NCI-H1105 treated with DMSO at 0.1 percent for 48 hours (cell line): ENCODE results near the gene ITGAD.

Experiments used
- DNase-seq: peaks from one replicate; lab custom pipeline; 2025; lab: John Stamatoyannopoulos, UW

The ITGAD gene

DNA sequence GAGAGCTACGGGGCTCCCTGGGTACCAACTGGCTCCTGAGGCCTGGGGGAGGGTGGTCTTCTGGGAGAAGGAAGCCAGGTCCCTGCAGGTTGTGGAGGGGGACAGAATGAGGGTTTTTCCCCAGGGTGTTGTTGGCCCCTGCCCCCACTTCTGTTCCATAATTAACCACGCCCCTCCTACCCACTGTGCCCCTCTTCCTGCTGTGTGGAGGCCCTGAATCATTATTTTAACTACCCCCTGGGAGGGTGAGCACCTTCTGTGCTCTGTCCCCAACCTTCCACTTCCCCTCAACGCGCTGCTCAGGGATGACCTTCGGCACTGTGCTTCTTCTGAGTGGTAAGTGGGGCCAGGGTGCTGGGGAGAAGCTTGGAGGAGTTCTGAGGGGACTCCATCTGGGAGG, at the start of gene ITGAD:
TSS of gene ITGAD (plus strand) at position 280 of the 400 bp plus-strand sequence. CDS start at position 306, 26 bp downstream.
- DNase-seq = no peak

DNA sequence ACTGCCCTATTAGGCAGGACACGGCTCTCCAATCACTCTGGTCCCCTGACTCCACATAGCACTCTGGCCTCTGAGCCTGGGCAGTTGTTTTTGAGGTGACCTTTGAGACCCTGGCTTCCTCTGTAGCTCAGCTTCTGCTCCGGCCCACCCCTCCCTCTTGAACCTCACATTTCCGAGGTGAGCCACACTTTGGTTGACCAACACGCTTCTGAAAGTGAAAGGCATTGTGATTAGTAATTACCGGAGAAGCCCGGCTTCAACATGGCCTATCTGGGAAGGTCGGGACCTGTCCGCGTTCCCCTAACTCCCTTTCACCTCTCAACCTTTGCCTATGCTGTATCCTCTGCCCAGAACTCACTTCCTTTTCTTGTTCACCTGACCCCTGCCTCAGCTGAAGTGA, 48.4 kb upstream of the ITGAD start:
- DNase-seq = no peak

DNA sequence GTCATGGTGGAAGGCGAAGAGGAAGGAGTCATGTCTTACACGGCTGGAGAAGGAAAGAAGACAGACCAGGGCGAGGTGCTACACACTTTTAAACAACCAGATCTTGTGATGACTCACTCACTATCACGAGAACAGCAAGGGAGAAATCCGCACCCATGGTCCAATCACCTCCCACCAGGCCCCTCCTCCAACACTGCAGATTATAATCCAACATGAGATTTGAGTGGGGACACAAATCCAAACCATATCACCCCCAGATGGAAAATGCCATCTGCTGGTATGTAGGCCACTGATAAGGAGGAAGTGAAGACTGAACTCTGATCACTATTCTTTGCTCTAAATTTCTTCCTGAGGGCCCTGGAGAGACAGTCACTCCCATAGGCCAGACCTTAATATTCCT, 45.7 kb upstream of the ITGAD start:
- no peak for DNase-seq

DNA sequence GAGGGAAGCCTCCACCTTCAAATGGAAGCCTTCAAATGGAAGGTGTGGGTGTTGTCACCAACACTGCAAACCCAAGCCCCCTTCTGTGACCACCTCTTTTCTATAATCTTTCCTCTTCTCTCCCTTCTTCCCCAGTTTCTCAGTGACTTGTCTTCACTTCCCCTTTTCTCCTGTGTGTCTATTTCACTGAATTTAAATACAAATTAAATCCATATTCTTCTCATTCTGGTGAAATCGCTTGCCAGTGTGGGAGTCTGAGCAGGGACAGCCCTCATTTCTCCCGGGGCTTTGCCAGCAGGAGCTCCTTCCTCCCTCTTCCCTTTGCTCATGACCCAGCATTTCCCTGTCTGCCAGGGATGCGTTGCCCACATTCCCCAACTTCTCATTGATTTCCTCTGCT, 44.6 kb upstream of the ITGAD start:
- DNase-seq = no peak

DNA sequence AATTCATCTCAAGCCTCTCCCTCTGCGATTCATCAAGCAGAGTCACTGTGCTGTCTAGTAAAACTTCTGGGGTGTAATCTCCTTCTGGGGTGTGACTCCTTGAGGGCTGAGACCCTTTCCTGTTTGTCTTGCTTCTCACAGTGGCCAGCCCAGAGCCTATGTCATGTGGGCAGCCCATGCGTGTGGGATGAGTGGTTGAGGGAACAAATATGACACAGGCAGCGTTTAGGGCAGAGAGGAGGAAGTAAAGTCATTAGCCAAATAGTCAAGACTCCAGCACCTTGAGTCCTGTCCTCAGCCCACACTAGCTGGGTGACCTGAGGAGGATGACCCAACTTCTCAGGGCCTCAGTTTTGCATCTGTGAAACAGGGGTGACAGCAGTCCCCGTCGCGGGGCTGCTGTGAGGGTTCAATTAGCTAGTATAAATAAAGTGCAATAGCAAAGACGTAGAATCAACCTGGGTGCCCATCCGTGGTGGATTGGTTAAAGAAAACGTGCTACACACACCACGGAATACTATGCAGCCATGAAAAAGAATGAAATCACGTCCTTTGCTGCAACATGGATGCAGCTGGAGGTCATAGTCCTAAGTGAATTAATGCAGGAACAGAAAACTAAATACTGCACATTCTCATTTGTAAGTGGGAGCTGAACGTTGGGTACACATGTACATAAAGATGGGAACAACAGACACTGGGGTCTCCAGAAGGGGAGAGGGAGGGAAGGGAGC, 42.7 kb upstream of the ITGAD start:
- no peak for DNase-seq

DNA sequence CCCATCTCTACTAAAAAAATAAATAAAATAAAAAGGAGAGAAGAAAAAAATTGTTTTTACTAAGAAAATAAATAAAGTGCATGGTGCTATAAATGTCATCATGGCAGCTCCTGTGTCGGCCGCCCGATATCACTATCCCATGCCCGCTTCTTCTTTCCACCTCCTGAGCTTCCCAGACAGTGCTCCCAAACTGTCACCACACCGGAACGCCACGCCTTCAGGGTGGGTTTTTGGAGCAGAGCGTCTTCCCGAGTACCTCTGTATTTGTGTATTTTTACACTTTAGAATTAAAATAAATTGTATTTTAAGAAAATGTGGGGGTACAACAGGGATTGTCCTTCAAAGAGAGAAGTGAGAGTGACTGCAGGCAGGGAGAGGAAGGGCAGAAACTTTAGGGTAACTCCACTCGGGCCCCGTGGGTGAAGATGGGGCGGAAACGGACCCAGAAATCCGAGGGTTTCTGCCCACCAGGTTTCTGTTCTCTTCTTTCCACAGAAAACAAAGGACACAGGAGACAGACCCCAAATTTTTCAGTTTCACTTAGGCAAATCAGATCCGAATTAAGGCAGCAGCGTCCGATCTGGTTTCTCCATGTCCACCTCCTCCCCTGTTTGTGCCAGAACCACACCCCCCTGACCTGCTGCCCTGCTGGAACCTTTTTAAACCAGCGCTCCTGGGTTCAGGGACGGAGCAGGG, 41.7 kb upstream of the ITGAD start:
- no peak for DNase-seq

DNA sequence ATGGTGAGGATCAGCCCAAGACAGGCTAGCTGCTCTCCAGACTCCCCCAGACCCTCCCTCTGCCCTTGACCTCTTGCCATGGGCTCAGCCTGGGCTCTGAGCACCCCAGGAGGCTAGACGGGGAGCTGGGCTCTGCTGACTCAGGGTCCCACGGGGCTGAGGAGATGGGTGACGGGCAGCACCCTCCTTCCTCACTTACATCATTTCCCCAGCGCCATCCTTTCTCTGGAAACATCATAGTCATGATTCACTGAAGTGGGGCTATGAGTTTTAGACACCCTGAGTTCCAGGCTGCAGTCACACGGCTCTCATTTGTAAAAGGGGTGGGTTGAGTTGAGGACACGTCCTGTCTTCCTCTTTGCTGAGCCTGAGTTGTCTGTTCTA, 41.2 kb upstream of the ITGAD start:
- DNase-seq = no peak

DNA sequence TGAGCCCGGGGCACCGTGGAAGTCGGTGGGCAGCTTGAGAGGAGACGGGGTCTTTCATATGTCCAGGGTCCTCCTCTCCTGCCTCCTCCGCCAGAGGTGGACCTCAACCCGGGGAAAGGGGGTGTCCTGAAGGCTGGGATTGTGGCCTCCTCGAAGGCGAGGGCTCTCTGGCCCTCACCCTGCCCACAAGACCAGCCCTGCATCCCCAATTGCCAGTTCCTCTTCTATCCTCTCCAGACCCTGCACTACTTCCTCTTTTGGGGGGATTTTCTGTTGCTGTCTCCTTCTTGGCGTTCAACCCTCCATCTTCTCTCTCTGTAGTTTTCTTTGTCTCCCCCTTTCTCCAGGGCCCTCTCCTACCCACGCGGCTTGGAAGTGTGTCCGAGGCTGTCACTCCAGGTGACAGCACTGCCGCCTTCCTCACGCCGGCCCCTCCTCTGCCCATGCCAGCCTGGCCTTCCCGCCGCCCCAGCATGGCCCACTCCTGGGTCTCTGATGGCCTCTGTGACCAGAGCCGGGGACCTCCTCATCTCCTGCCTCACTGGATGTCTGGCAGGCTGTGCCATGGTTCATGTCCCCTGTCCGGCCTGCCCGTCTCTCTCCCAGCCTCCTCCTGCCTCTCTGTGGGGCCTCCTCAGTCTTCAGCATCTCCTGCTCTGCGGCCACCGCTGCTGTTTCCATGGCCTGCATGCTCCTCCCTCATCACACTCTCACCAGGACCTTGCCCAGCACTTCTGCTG, 40.6 kb upstream of the ITGAD start:
- no peak for DNase-seq

DNA sequence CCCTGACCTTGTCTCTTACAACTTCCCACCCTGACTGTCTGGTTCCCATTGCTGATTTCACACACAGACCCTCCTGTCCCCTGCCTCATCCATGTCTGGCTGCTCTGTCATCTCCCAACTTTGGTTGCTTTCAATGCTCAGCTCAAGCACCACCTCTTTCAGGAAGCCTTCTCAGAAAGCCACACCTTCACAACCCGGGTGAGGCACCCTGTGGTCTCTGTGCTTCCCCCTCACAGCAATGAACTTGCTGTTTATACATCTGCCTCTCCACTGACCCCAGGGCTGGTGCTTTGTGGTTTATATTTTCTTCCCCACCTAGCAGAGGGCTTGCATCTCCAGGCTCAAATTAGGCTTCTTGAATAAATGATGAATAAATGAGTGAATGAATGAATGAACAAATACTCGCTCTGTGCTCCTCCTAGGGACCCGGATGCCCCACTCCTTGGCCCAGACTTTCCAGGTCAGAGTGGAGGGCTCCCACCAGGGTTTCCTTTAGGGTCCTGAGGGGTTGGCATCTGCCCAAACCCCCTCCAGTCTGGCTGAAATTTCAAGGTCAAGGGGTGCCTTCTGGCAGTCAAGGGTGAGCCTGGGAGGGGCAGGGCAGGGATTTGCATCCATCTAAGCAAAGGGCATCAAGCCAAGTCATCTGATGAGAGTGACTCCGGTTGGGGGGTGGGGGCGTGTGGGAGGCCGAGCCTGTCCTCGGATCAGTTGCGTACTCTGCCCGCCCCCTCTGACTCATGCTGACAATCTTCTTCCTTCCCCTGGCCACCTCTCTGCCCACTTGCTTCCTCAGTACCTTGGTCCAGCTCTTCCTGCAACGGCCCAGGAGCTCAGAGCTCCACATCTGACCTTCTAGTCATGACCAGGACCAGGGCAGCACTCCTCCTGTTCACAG, 38.5 kb upstream of the ITGAD start, which contains the start of gene ITGAX:
TSS of gene ITGAX (plus strand) at position 783 of the 898 bp plus-strand sequence. CDS start at position 862, 79 bp downstream.
- no peak for DNase-seq

DNA sequence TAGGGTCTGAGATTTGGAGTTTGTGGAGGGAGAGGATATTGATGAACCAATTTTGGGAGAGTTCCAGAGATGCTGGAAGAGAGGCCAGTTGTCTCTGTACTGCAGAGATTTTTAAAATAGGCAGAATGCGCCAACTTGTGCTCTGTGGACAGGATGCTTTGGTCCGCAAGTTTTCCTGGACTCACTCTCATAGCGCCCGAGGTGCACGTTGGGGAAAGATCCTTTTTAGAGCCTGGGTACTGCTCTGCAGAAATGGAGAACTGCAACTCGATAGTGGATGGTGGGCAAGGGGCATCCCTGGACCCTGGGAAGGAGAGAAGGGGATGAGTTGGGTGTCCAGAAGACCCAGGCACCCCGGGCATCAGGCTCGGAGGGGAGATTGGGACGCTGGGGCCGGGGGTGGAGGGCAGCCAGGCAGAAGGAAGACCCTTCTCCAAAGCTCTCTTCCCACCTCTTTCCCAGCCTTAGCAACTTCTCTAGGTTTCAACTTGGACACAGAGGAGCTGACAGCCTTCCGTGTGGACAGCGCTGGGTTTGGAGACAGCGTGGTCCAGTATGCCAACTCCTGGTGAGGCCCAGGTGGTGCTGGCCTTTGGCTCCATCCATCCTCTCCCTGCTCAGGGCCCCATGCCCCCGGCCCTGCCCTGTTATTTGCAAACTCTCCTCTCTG, 37.6 kb upstream of the ITGAD start:
- no peak for DNase-seq

DNA sequence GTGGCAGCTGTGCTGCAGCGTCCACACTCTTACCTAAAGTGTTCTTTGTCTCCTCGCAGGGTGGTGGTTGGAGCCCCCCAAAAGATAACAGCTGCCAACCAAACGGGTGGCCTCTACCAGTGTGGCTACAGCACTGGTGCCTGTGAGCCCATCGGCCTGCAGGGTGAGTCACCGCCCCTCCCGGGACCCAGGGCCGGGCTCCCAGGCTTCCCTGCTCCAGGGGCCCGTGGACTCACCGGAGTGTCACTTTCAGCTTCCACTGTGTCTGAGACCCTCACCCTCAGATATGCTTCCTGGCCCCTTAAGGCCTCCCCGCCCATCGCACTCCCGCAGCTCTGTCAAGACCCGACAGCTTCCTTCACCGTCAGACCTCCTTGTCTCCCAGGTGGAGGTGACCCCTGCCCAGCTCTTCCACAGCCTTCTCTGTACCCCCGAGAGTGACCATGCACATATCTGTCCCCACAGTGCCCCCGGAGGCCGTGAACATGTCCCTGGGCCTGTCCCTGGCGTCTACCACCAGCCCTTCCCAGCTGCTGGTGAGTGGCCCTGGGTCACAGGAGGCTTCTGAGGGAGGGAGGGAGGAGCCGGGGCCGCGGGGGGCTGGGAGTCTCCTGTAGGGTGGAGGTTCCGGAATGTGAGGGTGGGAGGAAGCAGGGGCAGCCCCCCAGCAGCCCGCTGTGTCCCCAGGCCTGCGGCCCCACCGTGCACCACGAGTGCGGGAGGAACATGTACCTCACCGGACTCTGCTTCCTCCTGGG, 36.4 kb upstream of the ITGAD start:
- no peak for DNase-seq

DNA sequence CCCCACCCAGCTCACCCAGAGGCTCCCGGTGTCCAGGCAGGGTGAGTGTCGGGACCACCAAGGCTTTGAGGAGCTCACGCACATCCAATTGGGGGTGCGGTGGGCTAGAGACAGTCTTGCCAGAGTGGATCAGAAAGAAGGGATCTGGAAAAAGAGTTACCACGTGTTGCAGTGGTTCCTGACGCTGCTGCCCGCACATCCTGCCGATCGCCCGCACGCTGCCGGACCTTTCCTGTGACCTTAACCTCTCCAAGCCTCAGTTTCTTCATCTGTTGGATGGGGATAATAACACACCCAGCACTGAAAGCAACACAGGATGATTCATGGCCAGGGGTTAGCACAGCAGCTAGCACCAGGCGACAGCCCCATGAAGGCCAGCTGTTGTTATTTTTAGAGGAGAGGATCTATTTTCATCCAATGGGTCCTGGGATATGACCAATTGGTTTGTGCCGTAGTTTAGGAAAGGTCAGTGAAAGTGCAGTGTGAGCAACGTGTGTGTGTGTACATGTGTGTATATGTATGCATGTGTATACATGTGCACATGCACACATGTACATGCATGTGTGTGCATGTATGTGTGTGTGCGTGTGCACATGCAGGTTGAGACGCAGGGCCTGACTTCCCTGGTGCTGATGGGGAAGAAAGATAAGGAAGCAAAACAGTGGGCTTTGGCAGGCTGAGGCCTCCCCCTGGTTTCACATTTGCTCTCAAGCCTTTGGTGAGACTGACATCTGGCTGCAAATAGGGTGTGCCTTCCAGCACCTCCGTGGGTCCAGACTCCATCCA, 35.6 kb upstream of the ITGAD start:
- DNase-seq = no peak

DNA sequence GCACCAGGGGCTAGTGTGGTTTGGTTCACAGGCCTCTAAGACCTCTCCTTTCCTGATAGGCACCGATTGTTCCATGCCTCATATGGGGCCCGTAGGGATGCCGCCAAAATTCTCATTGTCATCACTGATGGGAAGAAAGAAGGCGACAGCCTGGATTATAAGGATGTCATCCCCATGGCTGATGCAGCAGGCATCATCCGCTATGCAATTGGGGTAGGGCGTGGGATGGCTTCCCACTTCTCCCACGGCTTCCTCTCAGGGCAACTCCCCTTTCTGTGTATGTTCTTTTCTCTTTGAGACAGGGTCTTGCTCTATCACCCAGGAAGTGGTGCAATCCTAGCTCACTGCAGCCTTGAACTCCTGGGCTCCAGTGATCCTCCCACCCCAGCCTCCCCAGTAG, 32.9 kb upstream of the ITGAD start:
- DNase-seq = no peak

DNA sequence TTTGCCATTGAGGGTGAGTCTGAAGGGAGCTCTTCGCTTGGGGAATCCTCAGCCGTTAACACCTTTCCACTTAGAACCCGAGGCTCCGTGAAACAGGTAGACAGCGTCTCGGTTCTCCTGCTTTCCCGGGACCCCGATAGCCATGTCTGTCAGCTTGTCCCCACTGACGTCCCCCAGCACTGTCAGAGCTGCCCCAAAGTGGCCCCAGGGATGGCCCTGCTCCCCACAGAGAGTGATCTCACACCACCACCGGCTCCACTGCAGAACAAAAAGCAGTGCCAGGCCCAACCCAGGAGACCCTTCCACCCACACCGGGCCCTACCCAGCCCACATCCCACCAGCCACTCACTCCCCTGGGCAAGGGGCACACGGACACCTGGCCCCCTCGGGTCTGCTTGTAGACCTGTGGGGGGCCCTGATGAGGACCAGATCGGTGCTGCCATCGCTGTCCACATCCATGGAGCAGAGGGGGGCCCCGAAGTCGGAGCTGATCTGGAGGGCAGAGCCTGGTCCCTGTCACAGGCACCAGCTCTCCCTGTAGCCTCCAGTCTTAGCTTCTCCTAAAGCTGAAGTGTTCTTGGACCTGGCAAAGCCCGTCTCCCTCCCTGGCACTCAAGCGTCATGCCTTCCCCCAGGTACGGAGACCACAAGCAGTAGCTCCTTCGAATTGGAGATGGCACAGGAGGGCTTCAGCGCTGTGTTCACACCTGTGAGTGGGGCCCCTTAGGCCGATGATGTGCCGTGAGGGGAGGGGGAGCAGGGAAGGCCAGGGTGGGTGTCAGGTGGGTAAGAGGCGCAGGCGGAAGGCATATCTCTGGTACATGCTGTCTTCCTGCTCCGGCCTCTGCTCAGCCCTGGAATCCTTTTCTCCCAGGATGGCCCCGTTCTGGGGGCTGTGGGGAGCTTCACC, 31.7 kb upstream of the ITGAD start:
- no peak for DNase-seq

DNA sequence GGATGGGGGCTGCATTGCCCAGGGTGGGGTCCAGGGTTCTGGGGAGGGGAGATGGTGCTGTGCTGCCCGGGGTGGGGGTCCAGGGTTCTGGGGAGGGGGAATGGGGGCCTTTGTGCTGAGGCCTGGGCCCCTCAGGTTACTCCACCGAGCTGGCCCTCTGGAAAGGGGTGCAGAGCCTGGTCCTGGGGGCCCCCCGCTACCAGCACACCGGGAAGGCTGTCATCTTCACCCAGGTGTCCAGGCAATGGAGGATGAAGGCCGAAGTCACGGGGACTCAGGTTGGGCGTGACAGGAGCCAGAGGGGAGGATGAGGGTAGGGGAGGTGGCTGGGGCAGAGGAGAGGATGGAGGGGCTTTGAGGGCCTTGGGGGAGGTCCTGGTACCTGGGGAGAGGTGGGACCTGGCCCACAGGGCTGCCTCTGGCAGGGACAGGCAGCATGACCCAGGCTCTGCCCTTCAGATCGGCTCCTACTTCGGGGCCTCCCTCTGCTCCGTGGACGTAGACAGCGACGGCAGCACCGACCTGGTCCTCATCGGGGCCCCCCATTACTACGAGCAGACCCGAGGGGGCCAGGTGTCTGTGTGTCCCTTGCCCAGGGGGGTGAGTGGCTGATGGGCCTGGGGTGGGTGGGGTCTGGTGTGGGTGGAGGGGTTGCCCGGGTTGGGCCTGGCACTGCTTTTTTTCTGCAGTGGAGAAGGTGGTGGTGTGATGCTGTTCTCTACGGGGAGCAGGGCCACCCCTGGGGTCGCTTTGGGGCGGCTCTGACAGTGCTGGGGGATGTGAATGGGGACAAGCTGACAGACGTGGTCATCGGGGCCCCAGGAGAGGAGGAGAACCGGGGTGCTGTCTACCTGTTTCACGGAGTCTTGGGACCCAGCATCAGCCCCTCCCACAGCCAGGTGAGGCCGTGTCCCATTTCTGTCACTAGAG, 30.4 kb upstream of the ITGAD start:
- no peak for DNase-seq

DNA sequence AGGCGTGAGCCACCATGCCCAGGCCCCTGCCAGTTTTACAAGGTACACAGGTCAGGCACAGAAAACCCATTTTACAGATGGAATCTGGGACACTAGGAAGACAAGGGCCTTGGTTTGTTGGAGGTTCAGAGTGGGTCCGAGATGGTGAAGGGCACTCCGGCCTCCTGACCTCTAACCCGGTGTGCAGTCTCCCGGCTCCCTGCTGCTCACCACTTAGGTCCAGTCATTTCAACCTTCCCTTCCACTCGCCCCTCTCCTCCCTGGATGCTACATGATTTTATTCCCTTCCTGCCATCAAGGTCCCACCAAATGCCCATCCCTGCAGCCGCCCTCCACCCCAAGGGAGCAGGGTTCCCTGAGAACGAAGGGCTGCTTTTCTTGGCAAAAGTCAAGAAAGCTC, 29.4 kb upstream of the ITGAD start:
- no peak for DNase-seq

DNA sequence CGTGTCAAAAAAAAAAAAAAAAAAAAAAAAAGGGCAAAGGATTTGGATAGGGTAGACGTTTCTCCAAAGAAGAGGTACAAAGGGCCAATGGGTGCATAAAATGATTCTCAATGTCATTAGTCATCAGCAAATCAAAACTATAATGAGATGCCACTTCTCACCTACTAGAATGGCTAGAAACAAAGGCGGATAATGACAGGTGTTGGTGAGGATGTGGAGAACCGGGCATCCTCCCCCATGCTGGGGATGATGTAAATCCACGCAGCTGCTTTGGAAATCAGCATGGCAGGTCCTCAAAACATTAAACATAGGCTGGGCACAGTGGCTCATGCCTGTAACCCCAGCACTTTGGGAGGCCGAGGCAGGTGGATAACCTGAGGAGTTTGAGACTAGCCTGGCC, 28.7 kb upstream of the ITGAD start:
- no peak for DNase-seq
